Heart left ventricle (tissue), 13 donors: ENCODE results near the gene LHFPL2.

Source experiments
- CTCF ChIP-seq, 12 donors: fragments of 200-600 bp; sonication (generic) in 4 of 12; IDR thresholded peaks; one replicate each; pipeline versions ENCODE4 v1.5.0 to v1.8.0; 2018 to 2022; ENCODE audit warnings: antibody characterized with exemption in 12 of 12, mild to moderate bottlenecking in 5 of 12
- POLR2A ChIP-seq, 2 donors: fragments of 450-650 bp; IDR thresholded peaks; one replicate each; pipeline ENCODE4 v1.6.1; 2017; ENCODE audit warnings: antibody characterized with exemption in 2 of 2, mild to moderate bottlenecking in 2 of 2, moderate library complexity in 2 of 2
- donor health status: ischemic (EF 13 %, LVEDD 7.1; RV severe dilation, severe dysfunction).
- donor health status: DM: no; HTN: yes; CAD: no.
- donor health status: DM: no; HTN: no; CAD: no.
- donor health status: ischemic (EF 25% LVEDD 6.9; RV normal size, moderate dysfunction).
- donor health status: ischemic (EF 25% LVEDD 5.7; RV mildly dilated, moderate dysfunction).
- donor health status: ischemic (EF 35%, LVEDD 5.7; RV mildly dilated, moderate dysfunction).
- donor health status: nonischemic (EF 11% LVEDD 7.7; RV severe dilation, severe dysfunction).
- donor health status: DM: yes; HTN: yes; CAD: no.
- donor health status: PGD.
- donor health status: ischemic (EF 29% LVEDD 5.4; RV normal size, mild dysfunction).
- donor health status: nonischemic (EF 23%, LVEDD 6.1; RV moderate dilation, normal function).

GRCh38 chr5:78594610-78595457 lies 53.7 kb downstream of the LHFPL2 start:
- TF ChIP-seq CTCF (IDR thresholded peaks at IDR 0.05) (no peak), POLR2A (IDR thresholded peaks at IDR 0.05) (no peak)
